Astrocyte of the spinal cord (primary cell): ENCODE results near the gene TCFL5.

Experiments used
- DNase-seq: peaks from one replicate; pipeline ENCODE4 v3.0.0; 2011; ENCODE audit warnings: low read depth, low spot score
- H3K4me3 ChIP-seq: 2 replicates; pipeline ENCODE4 v1.5.1; 2011; ENCODE audit warnings: low read depth, mild to moderate bottlenecking, low read length, moderate library complexity
- CTCF ChIP-seq: IDR thresholded peaks from 2 replicates; pipeline ENCODE4 v1.5.1; 2012; ENCODE audit warnings: low read depth, mild to moderate bottlenecking, low read length, inconsistent platforms
- in situ Hi-C: cut with HindIII; loops from 2 replicates; pipeline ENCODE4 v1.10.0; 2017; ENCODE audit warnings: low sequenced_read_pairs

The TCFL5 gene

GRCh38 chr20:62835931-62836861, 25.4 kb downstream of the TCFL5 start:
- no peak for TF ChIP-seq CTCF
- in situ Hi-C loops: no loop called here
- no peak overlapping the region for H3K4me3 ChIP-seq
- DNase-seq: no peak

GRCh38 chr20:62834967-62835730, 26.5 kb downstream of the TCFL5 start:
- DNase-seq: no peak
- in situ Hi-C loops: no loop called here
- H3K4me3 ChIP-seq: no peak overlapping the region
- no peak for TF ChIP-seq CTCF

GRCh38 chr20:62832951-62833391, 28.7 kb downstream of the TCFL5 start:
- TF ChIP-seq CTCF: no peak
- no peak overlapping the region for H3K4me3 ChIP-seq
- DNase-seq: no peak
- in situ Hi-C loops: no loop called here

GRCh38 chr20:62832212-62832922, 29.3 kb downstream of the TCFL5 start:
- TF ChIP-seq CTCF: no peak
- in situ Hi-C loops: no loop called here
- DNase-seq: no peak
- H3K4me3 ChIP-seq: no peak overlapping the region

GRCh38 chr20:62831854-62832211, 29.8 kb downstream of the TCFL5 start:
- in situ Hi-C loops: no loop called here
- no peak for DNase-seq
- no peak for TF ChIP-seq CTCF
- H3K4me3 ChIP-seq: no peak overlapping the region

GRCh38 chr20:62831361-62831788, 30.2 kb downstream of the TCFL5 start:
- in situ Hi-C loops: no loop called here
- DNase-seq: no peak
- H3K4me3 ChIP-seq: no peak overlapping the region
- no peak for TF ChIP-seq CTCF
